Neural progenitor cell (in vitro differentiated cells): Measurements from ENCODE around the gene APOOL.
A peak's percentile ranks its signal among the peaks of the same experiment; 100 is the strongest.

Source experiments
- EZH2phosphoT487 ChIP-seq: fragments of 200-600 bp; sonication (generic); IDR thresholded peaks from 2 replicates; pipeline ENCODE4 v1.6.1; 2017; ENCODE audit warnings: antibody characterized with exemption
- TF ChIP-seq, protein P1 (sequence below): fragments of 200-600 bp; sonication (generic); IDR thresholded peaks from 2 replicates; pipeline ENCODE4 v1.5.1; 2017; ENCODE audit warnings: antibody characterized with exemption, mild to moderate bottlenecking

DNA sequence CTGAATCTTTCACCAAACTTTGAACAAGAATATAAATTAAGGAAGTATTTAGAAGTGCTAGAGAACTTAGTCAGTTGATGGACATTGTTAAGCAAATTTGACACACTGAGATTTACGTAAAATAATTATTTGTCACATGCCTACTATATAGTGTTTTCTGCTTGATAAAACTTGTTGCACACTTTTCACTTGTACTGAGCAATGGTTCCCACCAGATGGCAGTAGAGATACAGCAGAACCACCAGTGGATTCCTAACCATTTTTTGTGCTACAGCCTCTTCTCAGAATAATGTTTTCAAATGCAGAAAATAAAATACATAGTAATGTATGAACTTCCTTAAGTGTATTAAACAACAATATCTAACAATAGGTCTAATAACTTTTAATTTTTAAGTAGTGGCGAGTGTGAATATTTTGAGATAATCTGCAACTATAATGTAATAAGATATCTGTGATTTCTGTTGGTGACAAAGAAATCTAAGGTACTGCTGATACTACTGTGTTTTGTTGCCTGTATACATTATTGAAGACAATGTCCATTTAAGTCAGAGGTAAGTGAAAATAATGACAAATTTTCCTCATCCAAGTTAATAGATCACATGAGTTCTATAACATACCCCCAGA is 81.2 kb downstream of the APOOL start:
- TF ChIP-seq, protein P1, sequence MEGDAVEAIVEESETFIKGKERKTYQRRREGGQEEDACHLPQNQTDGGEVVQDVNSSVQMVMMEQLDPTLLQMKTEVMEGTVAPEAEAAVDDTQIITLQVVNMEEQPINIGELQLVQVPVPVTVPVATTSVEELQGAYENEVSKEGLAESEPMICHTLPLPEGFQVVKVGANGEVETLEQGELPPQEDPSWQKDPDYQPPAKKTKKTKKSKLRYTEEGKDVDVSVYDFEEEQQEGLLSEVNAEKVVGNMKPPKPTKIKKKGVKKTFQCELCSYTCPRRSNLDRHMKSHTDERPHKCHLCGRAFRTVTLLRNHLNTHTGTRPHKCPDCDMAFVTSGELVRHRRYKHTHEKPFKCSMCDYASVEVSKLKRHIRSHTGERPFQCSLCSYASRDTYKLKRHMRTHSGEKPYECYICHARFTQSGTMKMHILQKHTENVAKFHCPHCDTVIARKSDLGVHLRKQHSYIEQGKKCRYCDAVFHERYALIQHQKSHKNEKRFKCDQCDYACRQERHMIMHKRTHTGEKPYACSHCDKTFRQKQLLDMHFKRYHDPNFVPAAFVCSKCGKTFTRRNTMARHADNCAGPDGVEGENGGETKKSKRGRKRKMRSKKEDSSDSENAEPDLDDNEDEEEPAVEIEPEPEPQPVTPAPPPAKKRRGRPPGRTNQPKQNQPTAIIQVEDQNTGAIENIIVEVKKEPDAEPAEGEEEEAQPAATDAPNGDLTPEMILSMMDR = peak; percentile 78
- no peak for TF ChIP-seq EZH2phosphoT487
